Endothelial cell of umbilical vein (primary cell): ENCODE data around the gene MAML2. TPM values are rescaled to one million over a fixed set of nuclear protein-coding genes. Genes with fewer than 3 reads are reported as not detected.

Experiments
- BruUV-seq: library from RNA; stranded (reverse); fragments of 400-500 nt; replicated peaks from 2 replicates; lab custom pipeline; 2021; lab: Mats Ljungman, UMichigan
- CTCF ChIA-PET: fragments of 300-600, 350-600 bp; sonication (Branson Sonifier 250); formaldehyde crosslinking; loops from one replicate; lab custom pipeline; 2021; ENCODE audit warnings: antibody characterized with exemption, inconsistent platforms; lab: Charles Lee
- POLR2A ChIA-PET: fragments of 300-600, 350-600 bp; sonication (Branson Sonifier 250); formaldehyde crosslinking; loops from one replicate; lab custom pipeline; 2021; ENCODE audit warnings: antibody characterized with exemption, inconsistent platforms; lab: Charles Lee
- DNase-seq: peaks from one replicate; pipeline ENCODE4 v3.0.0-alpha.2; 2011; ENCODE audit warnings: low read depth, low spot score
- FAIRE-seq: peaks from 2 replicates; lab custom pipeline; 2011; peaks lifted over from hg19 to GRCh38; lab: Jason Lieb, UNC
- H2AFZ ChIP-seq: 2 replicates; pipeline ENCODE4 v1.6.0; 2012; ENCODE audit warnings: low read depth, low read length, control low read depth, inconsistent platforms
- H3K27ac ChIP-seq: 2 replicates; pipeline ENCODE4 v1.5.1; 2011; ENCODE audit warnings: low read depth, mild to moderate bottlenecking, control low read depth, low read length, moderate library complexity; ENCODE audit not compliant: insufficient read depth
- H3K27me3 ChIP-seq, 2 experiments: 2 replicates each; pipeline versions ENCODE4 v1.6.0 to v1.6.1; 2011; ENCODE audit warnings: low read length in 2 of 2, mixed read lengths in 1 of 2; ENCODE audit not compliant: control insufficient read depth in 2 of 2, insufficient read depth in 2 of 2
- H3K36me3 ChIP-seq, 2 experiments: 2 replicates in 1 of 2; 3 replicates in 1 of 2; pipeline ENCODE4 v1.5.1; 2011; ENCODE audit warnings: low read length in 2 of 2, mild to moderate bottlenecking in 1 of 2, moderate library complexity in 1 of 2; ENCODE audit not compliant: control insufficient read depth in 2 of 2, insufficient read depth in 2 of 2; ENCODE audit errors: extremely low read depth in 1 of 2
- H3K4me1 ChIP-seq: 3 replicates; pipeline ENCODE4 v1.5.1; 2011; ENCODE audit warnings: mild to moderate bottlenecking, low read length; ENCODE audit not compliant: control insufficient read depth, insufficient read depth; ENCODE audit errors: extremely low read depth
- H3K4me2 ChIP-seq: 2 replicates; pipeline ENCODE4 v1.6.1; 2011; ENCODE audit warnings: low read length, control low read depth, mixed read lengths; ENCODE audit not compliant: insufficient read depth
- H3K4me3 ChIP-seq, 3 experiments: fragments of 200-600 bp in 1 of 3; sonication (generic), shearing (Covaris generic) in 1 of 3; replicated peaks in 1 of 3; 2 replicates each; pipeline ENCODE4 v1.5.1; 2011 to 2016; ENCODE audit warnings: control low read depth in 3 of 3, low read length in 3 of 3, mild to moderate bottlenecking in 2 of 3, inconsistent platforms in 1 of 3, low read depth in 1 of 3, moderate library complexity in 1 of 3; ENCODE audit not compliant: insufficient read depth in 1 of 3
- H3K79me2 ChIP-seq: 2 replicates; pipeline ENCODE4 v1.6.0; 2012; ENCODE audit warnings: low read length, inconsistent platforms; ENCODE audit not compliant: control insufficient read depth, insufficient read depth
- H3K9ac ChIP-seq: replicated peaks from 2 replicates; pipeline ENCODE3; 2011; ENCODE audit warnings: low read length, control low read depth; ENCODE audit not compliant: insufficient read depth; ENCODE audit errors: extremely low read depth
- H3K9me1 ChIP-seq: replicated peaks from 3 replicates; pipeline ENCODE4 v1.6.0; 2011; ENCODE audit warnings: mild to moderate bottlenecking, low read length; ENCODE audit not compliant: control insufficient read depth, insufficient read depth; ENCODE audit errors: extremely low read depth
- H3K9me3 ChIP-seq: replicated peaks from 2 replicates; pipeline ENCODE4 v1.5.1; 2012; ENCODE audit warnings: low read length, inconsistent platforms; ENCODE audit not compliant: control insufficient read depth, insufficient read depth
- H4K20me1 ChIP-seq: replicated peaks from 2 replicates; pipeline ENCODE3; 2011; ENCODE audit warnings: mild to moderate bottlenecking, low read length; ENCODE audit not compliant: control insufficient read depth, insufficient read depth; ENCODE audit errors: extremely low read depth
- EZH2 ChIP-seq: IDR thresholded peaks from 2 replicates; pipeline ENCODE4 v1.6.1; 2012; ENCODE audit warnings: borderline replicate concordance, low read depth, mild to moderate bottlenecking, moderate library complexity, low read length, inconsistent platforms; ENCODE audit not compliant: severe bottlenecking
- FOS ChIP-seq: IDR thresholded peaks from 2 replicates; pipeline ENCODE4 v1.6.1; 2011; ENCODE audit warnings: mild to moderate bottlenecking, low read length, moderate library complexity, borderline replicate concordance; ENCODE audit not compliant: insufficient read depth
- GATA2 ChIP-seq: IDR thresholded peaks from 2 replicates; pipeline ENCODE4 v1.7.0; 2011; ENCODE audit warnings: low read depth, mild to moderate bottlenecking, moderate library complexity, mixed read lengths, low read length; ENCODE audit not compliant: insufficient read length, insufficient read depth
- MAX ChIP-seq: IDR thresholded peaks from 2 replicates; pipeline ENCODE4 v1.6.1; 2011; ENCODE audit not compliant: insufficient read depth, insufficient read length
- MYC ChIP-seq: IDR thresholded peaks from one replicate; pipeline ENCODE4 v1.6.1; 2011; ENCODE audit warnings: mild to moderate bottlenecking, low read depth, low read length
- POLR2A ChIP-seq: IDR thresholded peaks from 2 replicates; pipeline ENCODE4 v1.6.1; 2012; ENCODE audit warnings: low read depth, mild to moderate bottlenecking, control low read depth, low read length
- POLR2AphosphoS5 ChIP-seq: IDR thresholded peaks from 2 replicates; pipeline ENCODE4 v1.6.1; 2012; ENCODE audit warnings: low read depth, mild to moderate bottlenecking, control low read depth, low read length, moderate library complexity; ENCODE audit not compliant: insufficient read depth
- dilution Hi-C: fragments of 300-500 bp; cut with MboI; formaldehyde crosslinking; loops from one replicate; pipeline ENCODE4 v1.15.0; 2019; ENCODE audit warnings: low sequenced_read_pairs; ENCODE audit not compliant: extremely low pct_ligation_motif_present
- intact Hi-C: fragments of 100-400 bp; cut with micrococcal nuclease; formaldehyde crosslinking; loops from one replicate; pipeline ENCODE4 v1.10.0; 2022
- polyA plus RNA-seq, 4 experiments: library from polyadenylated mRNA; depleted of rRNA in 3 of 4; stranded (reverse) in 3 of 4; unstranded in 1 of 4; fragments of >200 nt; gene quantifications; 2 replicates each; pipeline versions ENCODE4 v1.2.1 to v1.2.3, GENCODE V29; 2011 to 2012; ENCODE audit warnings: missing spikeins in 1 of 4
- total RNA-seq: library from RNA; stranded (reverse); gene quantifications from 2 replicates; pipeline ENCODE4 v1.2.3, GENCODE V29; 2021
- TF ChIP-seq, protein P1 (sequence below), 2 donors: IDR thresholded peaks; 1 replicate in 1 of 2; 2 replicates in 1 of 2; pipeline ENCODE4 v1.5.1; 2011; ENCODE audit warnings: low read length in 2 of 2, mild to moderate bottlenecking in 2 of 2, moderate library complexity in 2 of 2, control low read depth in 1 of 2, inconsistent platforms in 1 of 2, low read depth in 1 of 2; ENCODE audit not compliant: insufficient read depth in 1 of 2; ENCODE audit errors: extremely low read depth in 1 of 2

MAML2 gene
- total and polyA plus RNA-seq, 2 donors (not counting 3 experiments of a cell fraction or from before 2014, with no cell fraction given) = 12.4 to 16.8 TPM

DNA sequence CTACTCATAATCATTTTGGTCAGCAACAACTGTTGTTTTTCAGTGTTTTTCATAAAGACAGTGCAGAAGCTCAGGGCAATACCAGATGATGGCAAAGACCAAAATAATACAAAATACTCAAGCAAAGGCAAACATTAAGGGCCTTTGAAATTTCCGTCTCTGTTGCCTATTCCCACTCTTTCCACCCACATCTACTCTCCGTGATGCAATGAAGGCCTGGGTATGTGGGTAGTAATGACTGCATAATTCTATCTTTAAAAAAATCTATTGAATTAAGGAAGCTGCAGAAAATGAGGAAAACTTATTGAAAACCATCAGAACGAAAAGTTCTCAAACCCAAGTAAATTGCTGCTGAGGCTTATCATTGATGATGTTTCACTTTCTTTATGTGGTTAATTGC is 203.3 kb downstream of the MAML2 start:
- BruUV-seq = no TSS peak
- no peak for FAIRE-seq

More for the DNA sequence above, 203.3 kb downstream of the MAML2 start:
- H3K4me1 ChIP-seq = peaks cover 30% of the 10 kb centered on the region
- ChIA-PET POLR2A (no interaction called here), CTCF (interaction anchor here (0.9 to 1.2 kb wide), 3 partner anchors 16 to 203 kb away, joined by 3 read pairs; partner anchors contain the start of gene MAML2)
- no peaks in the 10 kb centered on the region for H4K20me1 ChIP-seq
- no peak for TF ChIP-seq FOS
- no peak for TF ChIP-seq MAX
- TF ChIP-seq GATA2 = no peak
- TF ChIP-seq EZH2 = no peak
- TF ChIP-seq POLR2A = no peak
- TF ChIP-seq POLR2AphosphoS5 = no peak
- TF ChIP-seq, protein P1, sequence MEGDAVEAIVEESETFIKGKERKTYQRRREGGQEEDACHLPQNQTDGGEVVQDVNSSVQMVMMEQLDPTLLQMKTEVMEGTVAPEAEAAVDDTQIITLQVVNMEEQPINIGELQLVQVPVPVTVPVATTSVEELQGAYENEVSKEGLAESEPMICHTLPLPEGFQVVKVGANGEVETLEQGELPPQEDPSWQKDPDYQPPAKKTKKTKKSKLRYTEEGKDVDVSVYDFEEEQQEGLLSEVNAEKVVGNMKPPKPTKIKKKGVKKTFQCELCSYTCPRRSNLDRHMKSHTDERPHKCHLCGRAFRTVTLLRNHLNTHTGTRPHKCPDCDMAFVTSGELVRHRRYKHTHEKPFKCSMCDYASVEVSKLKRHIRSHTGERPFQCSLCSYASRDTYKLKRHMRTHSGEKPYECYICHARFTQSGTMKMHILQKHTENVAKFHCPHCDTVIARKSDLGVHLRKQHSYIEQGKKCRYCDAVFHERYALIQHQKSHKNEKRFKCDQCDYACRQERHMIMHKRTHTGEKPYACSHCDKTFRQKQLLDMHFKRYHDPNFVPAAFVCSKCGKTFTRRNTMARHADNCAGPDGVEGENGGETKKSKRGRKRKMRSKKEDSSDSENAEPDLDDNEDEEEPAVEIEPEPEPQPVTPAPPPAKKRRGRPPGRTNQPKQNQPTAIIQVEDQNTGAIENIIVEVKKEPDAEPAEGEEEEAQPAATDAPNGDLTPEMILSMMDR (IDR thresholded peaks at IDR 0.05; ENCODE audit: extremely low read depth in 1 of 2, insufficient read depth in 1 of 2, low read depth in 1 of 2, low read length in 2 of 2) = no peak
- no peak for TF ChIP-seq MYC
- no peak overlapping the region for H3K4me3 ChIP-seq
- H3K9ac ChIP-seq = no peak overlapping the region
- intact Hi-C loops = no loop called here
- no peaks in the 10 kb centered on the region for H3K79me2 ChIP-seq
- dilution Hi-C loops = no loop called here
- no peak overlapping the region for H3K4me2 ChIP-seq
- H3K27ac ChIP-seq = no peak overlapping the region
- H3K9me3 ChIP-seq = no peaks in the 10 kb centered on the region
- H3K36me3 ChIP-seq = no peaks in the 10 kb centered on the region
- DNase-seq = no peak
- H3K9me1 ChIP-seq = no peaks in the 10 kb centered on the region
- no peaks in the 10 kb centered on the region for H3K27me3 ChIP-seq
- no peak overlapping the region for H2AFZ ChIP-seq
